ENCODE measurements around the gene ARHGAP18. TPM values are rescaled to one million over a fixed set of nuclear protein-coding genes. Genes with fewer than 3 reads are reported as not detected.

Gene ARHGAP18
- total and polyA plus RNA-seq, 10 of the 15 experiments (the other 5 are each of a cell fraction or from before 2014, with no cell fraction given) = 18.2 to 52.2 (median 31.7) TPM

- TF ChIP-seq ESRRA (IDR thresholded peaks at IDR 0.05; ENCODE audit: low read length) (no peak), RB1 (IDR thresholded peaks at IDR 0.05; ENCODE audit: borderline replicate concordance) (no peak), SIN3A (IDR thresholded peaks at IDR 0.05; ENCODE audit: low read depth, low read length) (no peak), SMARCA5 (IDR thresholded peaks at IDR 0.05) (no peak), NRF1 (conservative IDR thresholded peaks at IDR 0.05; ENCODE audit: low read depth, low read length) (no peak), NFYA (IDR thresholded peaks at IDR 0.05; ENCODE audit: borderline replicate concordance, low read depth, low read length) (no peak), MYC (IDR thresholded peaks at IDR 0.05; ENCODE audit: insufficient read depth, insufficient read length, insufficient replicate concordance, low read length, severe bottlenecking) (no peak), USF2 (IDR thresholded peaks at IDR 0.05; ENCODE audit: borderline replicate concordance, low read depth, low read length) (no peak), KDM1A (IDR thresholded peaks at IDR 0.05; ENCODE audit: borderline replicate concordance) (no peak), SP1 (IDR thresholded peaks at IDR 0.05; ENCODE audit: low read depth, low read length) (no peak), SREBF2 (IDR thresholded peaks at IDR 0.05; ENCODE audit: low read length) (no peak)
These were observed 46.4 kb downstream of the ARHGAP18 start (continued) for GRCh38 chr6:129663531-129663930.

GRCh38 chr6:129662980-129663431, 47.0 kb downstream of the ARHGAP18 start:
- Histone ChIP-seq H3K4me1 (ENCODE audit: control insufficient read depth, insufficient read depth, low read length) (peaks cover 35% of the 10 kb centered on the region), H3K79me2 (ENCODE audit: control insufficient read depth, insufficient read depth, low read length) (peaks cover 83% of the 10 kb centered on the region), H3K4me2 (ENCODE audit: control insufficient read depth, insufficient read depth) (peak overlapping the region; percentile 51), H3K36me3 (ENCODE audit: control insufficient read depth in 2 of 2, insufficient read depth in 2 of 2, low read length in 1 of 2) (no peaks in the 10 kb centered on the region), H3K27ac (ENCODE audit: control insufficient read depth, insufficient read depth) (peak overlapping the region; percentile 89), H3K9ac (ENCODE audit: control insufficient read depth, insufficient read depth, low read length) (no peak overlapping the region; the same call in 1 of the 2 replicates), H3K27me3 (replicated peaks in 1 of 2; ENCODE audit: control insufficient read depth in 2 of 2, insufficient read depth in 2 of 2, low read length in 1 of 2) (no peaks in the 10 kb centered on the region), H4K20me1 (ENCODE audit: control insufficient read depth, insufficient read depth) (no peaks in the 10 kb centered on the region), H3K4me3 (no peak overlapping the region), H3K9me3 (replicated peaks; ENCODE audit: control insufficient read depth, insufficient read depth, low read length) (no peaks in the 10 kb centered on the region; the same call in 2 of the 3 replicates), H2AFZ (ENCODE audit: control insufficient read depth, low read depth, low read length) (0 out of 2 replicates have a peak overlapping the region, but pooled peaks have one; percentile 9)
- POLR2A ChIA-PET = interaction anchor here (0.5 to 2.0 kb wide), 11 partner anchors 10 to 223 kb away, joined by 3 to 11 read pairs (median 6); partner anchors contain the start of gene ARHGAP18
- RAD21 ChIA-PET (ENCODE audit: unreplicated experiment) = interaction anchor here (0.9 to 3.1 kb wide), 13 partner anchors 8 to 359 kb away, joined by 3 to 24 read pairs (median 6); partner anchors contain the start of gene ARHGAP18
- in situ Hi-C loops (cut with MboI) = no loop called here
- intact Hi-C loops (cut with micrococcal nuclease; ENCODE audit: unreplicated experiment) = loop anchor here (5.0 kb wide), 1 partner anchor 56 kb away; no protein-coding TSS in a partner anchor
- BruUV-seq (replicated peaks) = no TSS peak
- SMC1A ChIA-PET (ENCODE audit: uncharacterized antibody, unreplicated experiment) = interaction anchor here (0.7 to 5.2 kb wide), 21 partner anchors 9 to 85 kb away, joined by 3 to 72 read pairs (median 5); partner anchors contain the start of gene ARHGAP18
- DNase-seq (ENCODE audit: low read depth, low spot score) (no peak), ATAC-seq (peak; percentile 88), FAIRE-seq (no peak)
- CTCF ChIA-PET = interaction anchor here (0.9 to 2.6 kb wide), 10 partner anchors 8 to 69 kb away, joined by 3 to 15 read pairs (median 4); no protein-coding TSS in a partner anchor
- WGBS (ENCODE audit: insufficient coverage, insufficient replicate concordance, low lambda C conversion rate, missing lambda C conversion rate) = 25% methylated on average over 4 of the region's 4 CpGs
- TF ChIP-seq POLR2A (IDR thresholded peaks at IDR 0.05; ENCODE audit: low read depth, low read length) = no peak
- no peak for TF ChIP-seq PML (IDR thresholded peaks at IDR 0.05; ENCODE audit: low read length)
- peak; percentile 22; the same call in 1 of the 2 replicates for TF ChIP-seq CREM (IDR thresholded peaks at IDR 0.05; ENCODE audit: low read depth)
- TF ChIP-seq SKIL (IDR thresholded peaks at IDR 0.05; ENCODE audit: low read depth, poor library complexity, severe bottlenecking) = no peak
- TF ChIP-seq TAF1 (IDR thresholded peaks at IDR 0.05; ENCODE audit: borderline replicate concordance, low read depth, low read length) = 0 out of 2 replicates have a peak, but pooled peaks have one; percentile 15
- TF ChIP-seq ETV6 (conservative IDR thresholded peaks at IDR 0.05 in 1 of 2, IDR thresholded peaks at IDR 0.05 in 1 of 2; ENCODE audit: borderline replicate concordance in 1 of 2, low read depth in 1 of 2) = 0 out of 4 replicates have a peak, but pooled peaks of 1 of the 2 experiments have one; percentile 26
- no peak for TF ChIP-seq ZZZ3 (IDR thresholded peaks at IDR 0.05; ENCODE audit: control insufficient read depth, insufficient read length, low read depth)
- TF ChIP-seq NFYB (IDR thresholded peaks at IDR 0.05; ENCODE audit: insufficient read depth, low read depth, low read length) = no peak
- 0 out of 2 replicates have a peak, but pooled peaks have one; percentile 12 for TF ChIP-seq JUND (IDR thresholded peaks at IDR 0.05; ENCODE audit: low read depth, low read length)
- TF ChIP-seq IRF4 (IDR thresholded peaks at IDR 0.05; ENCODE audit: low read depth, low read length) = 0 out of 2 replicates have a peak, but pooled peaks have one; percentile 47
- TF ChIP-seq RAD21 (IDR thresholded peaks at IDR 0.05; ENCODE audit: insufficient read depth, low read depth, low read length) = peak; percentile 6; the same call in 1 of the 2 replicates

All from GM12878 (cell line).